Natural killer cell (primary cell): ENCODE measurements around the gene EPB41L4B. TPM values are rescaled to one million over a fixed set of nuclear protein-coding genes. Genes with fewer than 3 reads are reported as not detected.

Experiments
- ATAC-seq, 3 donors: fragments of 150-1000 bp in 2 of 3; fragments of 200-7000 bp in 1 of 3; cut with Tn5 transposase; 1 replicate in 1 of 3; 2 replicates in 2 of 3; pipeline ENCODE4 v1.10.0; 2021; ENCODE audit warnings: mild to moderate bottlenecking in 2 of 3, moderate library complexity in 2 of 3
- DNase-seq, 2 donors: peaks; one replicate each; pipeline versions ENCODE4 v3.0.0 to v3.0.0-alpha.2; 2013 to 2021; ENCODE audit warnings: mixed read lengths in 1 of 2
- H3K27ac ChIP-seq: one replicate; pipeline ENCODE4 v1.5.1; 2013; ENCODE audit warnings: mild to moderate bottlenecking, low read length
- H3K27me3 ChIP-seq: one replicate; pipeline ENCODE4 v1.6.1; 2013; ENCODE audit warnings: low read length; ENCODE audit not compliant: control insufficient read depth, insufficient read depth
- H3K36me3 ChIP-seq: one replicate; pipeline ENCODE4 v1.6.1; 2013; ENCODE audit warnings: low read length; ENCODE audit not compliant: control insufficient read depth, insufficient read depth
- H3K4me1 ChIP-seq: one replicate; pipeline ENCODE4 v1.6.1; 2013; ENCODE audit warnings: low read length; ENCODE audit not compliant: control insufficient read depth, insufficient read depth
- H3K4me3 ChIP-seq: one replicate; pipeline ENCODE4 v1.5.1; 2013; ENCODE audit warnings: low read length
- H3K9me3 ChIP-seq: one replicate; pipeline ENCODE4 v1.6.1; 2013; ENCODE audit warnings: low read length; ENCODE audit not compliant: control insufficient read depth, insufficient read depth
- H3K27ac Mint-ChIP-seq, 2 donors: one replicate each; pipeline ENCODE4 v1.8.0; 2022; ENCODE audit warnings: mild to moderate bottlenecking in 2 of 2, mixed read lengths in 2 of 2, moderate library complexity in 1 of 2
- H3K27me3 Mint-ChIP-seq, 2 donors: one replicate each; pipeline ENCODE4 v1.8.0; 2022; ENCODE audit warnings: low read depth in 2 of 2, mixed read lengths in 2 of 2
- H3K36me3 Mint-ChIP-seq: one replicate; pipeline ENCODE4 v1.8.0; 2022; ENCODE audit warnings: mixed read lengths
- H3K4me1 Mint-ChIP-seq, 2 donors: one replicate each; pipeline ENCODE4 v1.8.0; 2022; ENCODE audit warnings: mixed read lengths in 2 of 2
- H3K4me3 Mint-ChIP-seq: one replicate; pipeline ENCODE4 v1.8.0; 2022; ENCODE audit warnings: mild to moderate bottlenecking, moderate library complexity, mixed read lengths
- H3K9me3 Mint-ChIP-seq, 2 donors: one replicate each; pipeline ENCODE4 v1.8.0; 2022; ENCODE audit warnings: mixed read lengths in 2 of 2
- WGBS: methylation state at CpG from one replicate; pipeline ENCODE4 v1.1.7; 2013; ENCODE audit warnings: missing lambda C conversion rate; ENCODE audit not compliant: insufficient coverage; 5-methylcytosine and 5-hydroxymethylcytosine counted together
- intact Hi-C: fragments of 100-400 bp; cut with micrococcal nuclease; formaldehyde crosslinking; loops from one replicate; pipeline ENCODE4 v1.14.2; 2022
- total RNA-seq, 4 donors: library from RNA; stranded (reverse); fragments of 120-200 nt in 1 of 4; gene quantifications; one replicate each; pipeline versions ENCODE4 v1.2.3 to v1.2.4, GENCODE V29; 2013 to 2022
- TF ChIP-seq, protein P1 (sequence below): fragments of 200-600 bp; IDR thresholded peaks from one replicate; pipeline ENCODE4 v1.8.0; 2022; ENCODE audit warnings: antibody characterized with exemption

EPB41L4B gene
- total RNA-seq, 3 donors from 2014 or later (not counting 1 experiment from before 2014, with no cell fraction given): not detected

DNA sequence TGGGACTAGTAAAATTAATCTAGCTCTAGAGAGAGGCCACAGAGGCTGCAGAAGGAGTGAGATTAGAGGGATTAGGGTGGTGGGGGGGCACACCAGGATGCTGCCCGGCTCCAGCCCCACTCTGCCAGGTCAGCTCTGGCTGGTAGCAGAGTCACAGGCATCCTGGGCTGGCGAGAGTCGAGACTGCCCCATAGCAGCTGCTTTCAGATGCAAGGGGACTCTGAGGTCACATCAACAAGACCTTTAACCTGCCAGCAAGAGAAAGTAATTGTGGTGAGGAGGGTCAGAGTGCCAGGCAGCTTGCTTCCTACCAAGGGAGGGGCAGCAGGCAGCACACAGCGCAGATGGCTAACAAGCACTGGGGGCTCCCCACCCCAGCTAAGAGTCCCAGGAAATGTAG is 7.5 kb downstream of the EPB41L4B start:
- no peak overlapping the region for H3K4me3 Mint-ChIP-seq
- ATAC-seq (no peak), DNase-seq (no peak)
- intact Hi-C loops: no loop called here
- Histone ChIP-seq H3K27me3 (no peaks in the 10 kb centered on the region), H3K27ac (no peak overlapping the region), H3K4me1 (no peaks in the 10 kb centered on the region), H3K36me3 (no peaks in the 10 kb centered on the region), H3K9me3 (no peaks in the 10 kb centered on the region), H3K4me3 (no peak overlapping the region)
- TF ChIP-seq, protein P1, sequence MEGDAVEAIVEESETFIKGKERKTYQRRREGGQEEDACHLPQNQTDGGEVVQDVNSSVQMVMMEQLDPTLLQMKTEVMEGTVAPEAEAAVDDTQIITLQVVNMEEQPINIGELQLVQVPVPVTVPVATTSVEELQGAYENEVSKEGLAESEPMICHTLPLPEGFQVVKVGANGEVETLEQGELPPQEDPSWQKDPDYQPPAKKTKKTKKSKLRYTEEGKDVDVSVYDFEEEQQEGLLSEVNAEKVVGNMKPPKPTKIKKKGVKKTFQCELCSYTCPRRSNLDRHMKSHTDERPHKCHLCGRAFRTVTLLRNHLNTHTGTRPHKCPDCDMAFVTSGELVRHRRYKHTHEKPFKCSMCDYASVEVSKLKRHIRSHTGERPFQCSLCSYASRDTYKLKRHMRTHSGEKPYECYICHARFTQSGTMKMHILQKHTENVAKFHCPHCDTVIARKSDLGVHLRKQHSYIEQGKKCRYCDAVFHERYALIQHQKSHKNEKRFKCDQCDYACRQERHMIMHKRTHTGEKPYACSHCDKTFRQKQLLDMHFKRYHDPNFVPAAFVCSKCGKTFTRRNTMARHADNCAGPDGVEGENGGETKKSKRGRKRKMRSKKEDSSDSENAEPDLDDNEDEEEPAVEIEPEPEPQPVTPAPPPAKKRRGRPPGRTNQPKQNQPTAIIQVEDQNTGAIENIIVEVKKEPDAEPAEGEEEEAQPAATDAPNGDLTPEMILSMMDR: no peak
- H3K27me3 Mint-ChIP-seq: peaks cover 42 to 68% of the 10 kb centered on the region in 2 donors
- no peaks in the 10 kb centered on the region for H3K36me3 Mint-ChIP-seq
- H3K4me1 Mint-ChIP-seq: no peaks in the 10 kb centered on the region
- no peaks in the 10 kb centered on the region for H3K9me3 Mint-ChIP-seq
- WGBS: 71% methylated on average over 4 of the region's 4 CpGs
- H3K27ac Mint-ChIP-seq: no peak overlapping the region

DNA sequence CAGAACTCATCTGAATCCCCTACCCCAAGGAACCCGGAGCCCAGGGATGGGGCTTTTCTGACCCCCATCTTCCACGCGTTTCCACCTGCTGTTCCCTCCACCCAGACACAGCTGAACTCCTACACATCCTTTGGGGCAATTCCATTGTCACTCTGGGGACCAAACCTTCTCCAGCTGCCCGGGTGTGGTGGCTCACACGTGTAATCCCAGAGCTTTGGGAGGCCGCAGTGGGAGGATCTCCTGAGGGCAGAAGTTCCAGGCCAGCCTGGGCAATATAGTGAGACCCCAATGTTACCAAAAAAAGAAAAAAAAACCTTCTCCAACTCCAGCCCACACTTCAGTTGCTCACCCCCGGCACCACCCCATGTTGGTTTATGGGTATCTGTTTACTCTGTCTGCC is 8.1 kb downstream of the EPB41L4B start:
- WGBS: 85% methylated on average over 5 of the region's 7 CpGs
- no peak overlapping the region for H3K27ac Mint-ChIP-seq
- ATAC-seq: no peak

DNA sequence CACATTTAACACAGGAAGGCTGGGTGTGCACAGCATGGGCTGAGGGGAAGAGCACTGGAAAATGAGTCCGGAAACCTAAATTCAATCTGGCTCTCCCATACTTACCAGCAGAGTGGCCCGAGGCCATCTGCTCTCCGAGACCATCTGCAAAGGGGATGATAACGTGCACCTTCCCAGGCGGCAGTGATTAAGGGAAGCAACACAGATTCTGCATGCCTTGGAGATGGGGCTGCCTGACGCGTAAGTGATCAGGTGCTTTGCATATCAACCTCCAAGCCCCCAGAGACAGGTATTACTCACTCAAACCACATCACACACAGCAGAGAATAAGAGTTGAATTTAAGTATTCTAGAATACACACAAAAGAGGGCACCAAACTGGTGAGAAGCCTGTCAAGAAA is 9.1 kb downstream of the EPB41L4B start:
- H3K27ac ChIP-seq: no peak overlapping the region
- whole genome bisulfite sequencing: 58% methylated on average over 6 of the region's 7 CpGs
- H3K27me3 ChIP-seq: no peaks in the 10 kb centered on the region
- H3K27me3 Mint-ChIP-seq: peaks cover 32 to 52% of the 10 kb centered on the region in 2 donors
- no peaks in the 10 kb centered on the region for H3K36me3 Mint-ChIP-seq
- no peaks in the 10 kb centered on the region for H3K4me1 ChIP-seq
- intact Hi-C loops: no loop called here
- no peaks in the 10 kb centered on the region for H3K9me3 Mint-ChIP-seq
- DNase-seq: no peak
- H3K27ac Mint-ChIP-seq: no peak overlapping the region
- TF ChIP-seq, protein P1: no peak
- no peak overlapping the region for H3K4me3 Mint-ChIP-seq
- no peak for ATAC-seq
- H3K4me3 ChIP-seq: no peak overlapping the region
- no peaks in the 10 kb centered on the region for H3K9me3 ChIP-seq
- H3K4me1 Mint-ChIP-seq: no peaks in the 10 kb centered on the region
- H3K36me3 ChIP-seq: no peaks in the 10 kb centered on the region

More for the DNA sequence above, 8.1 kb downstream of the EPB41L4B start:
- H3K36me3 Mint-ChIP-seq: no peaks in the 10 kb centered on the region
- Histone ChIP-seq H3K36me3 (no peaks in the 10 kb centered on the region), H3K27me3 (no peaks in the 10 kb centered on the region), H3K4me3 (no peak overlapping the region), H3K9me3 (no peaks in the 10 kb centered on the region), H3K27ac (no peak overlapping the region), H3K4me1 (no peaks in the 10 kb centered on the region)
- H3K9me3 Mint-ChIP-seq: no peaks in the 10 kb centered on the region
- intact Hi-C loops: no loop called here
- peaks cover 40 to 62% of the 10 kb centered on the region in 2 donors for H3K27me3 Mint-ChIP-seq
- no peak overlapping the region for H3K4me3 Mint-ChIP-seq
- TF ChIP-seq, protein P1: no peak
- H3K4me1 Mint-ChIP-seq: no peaks in the 10 kb centered on the region
- DNase-seq: no peak

DNA sequence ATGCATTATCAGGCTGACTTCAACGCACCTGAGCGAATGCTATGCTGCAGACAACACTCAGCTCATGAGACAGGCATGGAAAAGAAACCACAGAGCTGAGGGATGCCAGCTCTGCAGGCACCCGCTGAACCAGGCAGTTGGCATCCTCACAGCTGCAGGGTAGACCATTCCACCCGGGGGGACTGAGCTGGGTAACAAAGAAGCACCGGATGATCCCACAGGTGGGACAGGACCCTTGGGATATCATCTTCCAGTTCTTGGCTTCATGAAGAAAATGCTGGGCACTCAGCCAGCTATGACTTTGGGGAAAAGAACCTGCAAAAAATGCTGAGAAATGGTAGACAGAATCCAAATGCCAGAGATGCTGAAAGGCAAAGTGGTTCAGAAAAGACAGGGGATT is 9.6 kb downstream of the EPB41L4B start:
- no peaks in the 10 kb centered on the region for H3K36me3 ChIP-seq
- no peaks in the 10 kb centered on the region for H3K36me3 Mint-ChIP-seq
- H3K4me1 Mint-ChIP-seq: no peaks in the 10 kb centered on the region
- H3K9me3 ChIP-seq: no peaks in the 10 kb centered on the region
- H3K27ac ChIP-seq: no peak overlapping the region
- H3K4me3 ChIP-seq: no peak overlapping the region
- H3K9me3 Mint-ChIP-seq: no peaks in the 10 kb centered on the region
- no peak overlapping the region for H3K27ac Mint-ChIP-seq
- H3K27me3 Mint-ChIP-seq: peaks cover 30 to 47% of the 10 kb centered on the region in 2 donors
- ATAC-seq (no peak), DNase-seq (no peak)
- H3K4me1 ChIP-seq: no peaks in the 10 kb centered on the region
- WGBS: 88% methylated on average over 5 of the region's 5 CpGs
- no peaks in the 10 kb centered on the region for H3K27me3 ChIP-seq
- H3K4me3 Mint-ChIP-seq: no peak overlapping the region
- intact Hi-C loops: no loop called here
- TF ChIP-seq, protein P1: no peak
